HG02763 (cell line): ENCODE results near the gene AGR3.
"Not testable (repeated sequence)": the region's sequence is repeated elsewhere in the genome, so short reads cannot be mapped to it uniquely, and the experiment has no call there.

Experiments
- ATAC-seq: cut with Tn5 transposase; IDR thresholded peaks from one replicate; pipeline ENCODE4 v1.9.1; 2021; ENCODE audit warnings: mild to moderate bottlenecking, moderate library complexity; ENCODE audit not compliant: unreplicated experiment

The AGR3 gene

DNA sequence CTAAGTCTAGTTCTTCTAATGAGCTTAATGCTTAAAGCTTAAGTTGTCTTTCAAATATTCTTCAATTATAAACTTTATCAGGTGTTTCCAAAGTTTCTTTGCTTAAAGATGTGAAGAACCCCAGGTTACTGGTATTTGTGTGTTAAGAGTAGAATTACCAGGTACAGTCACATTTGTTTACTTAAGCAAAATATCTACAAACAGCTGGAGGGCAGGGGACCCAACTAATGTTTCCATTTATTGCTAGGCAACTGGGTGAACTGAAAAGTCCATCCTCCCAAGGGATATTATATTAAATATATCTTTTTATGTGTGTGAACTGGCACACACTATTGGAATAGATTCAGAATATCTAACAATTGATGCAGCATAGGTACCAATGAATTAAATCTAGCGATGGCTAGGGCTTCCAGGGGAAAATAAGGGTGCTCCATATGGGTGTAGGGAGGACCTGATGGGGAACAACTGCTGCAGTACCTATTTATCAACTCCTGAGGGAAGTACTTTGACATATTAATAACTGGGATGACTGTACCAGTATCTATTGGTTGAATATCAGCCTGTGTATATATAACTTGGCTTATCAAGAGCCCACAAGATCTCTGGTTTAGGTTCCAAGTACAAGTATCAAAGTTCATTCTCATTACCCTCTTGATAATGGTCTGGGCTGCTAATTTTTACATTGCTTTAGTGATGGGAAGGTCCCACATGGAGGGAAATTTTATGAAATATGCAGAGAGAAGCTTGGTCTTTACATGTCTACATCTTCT lies 10.3 kb upstream of the AGR3 start:
- ATAC-seq: no peak

- ATAC-seq: peak; percentile 48
These were observed 9.6 kb upstream of the AGR3 start for GRCh38 chr7:16891338-16891737.

GRCh38 chr7:16889851-16890415 lies 8.2 kb upstream of the AGR3 start:
- ATAC-seq: no peak

GRCh38 chr7:16889305-16889704 lies 7.5 kb upstream of the AGR3 start:
- no peak for ATAC-seq

GRCh38 chr7:16883918-16884317 lies 2.1 kb upstream of the AGR3 start:
- ATAC-seq: no peak

DNA sequence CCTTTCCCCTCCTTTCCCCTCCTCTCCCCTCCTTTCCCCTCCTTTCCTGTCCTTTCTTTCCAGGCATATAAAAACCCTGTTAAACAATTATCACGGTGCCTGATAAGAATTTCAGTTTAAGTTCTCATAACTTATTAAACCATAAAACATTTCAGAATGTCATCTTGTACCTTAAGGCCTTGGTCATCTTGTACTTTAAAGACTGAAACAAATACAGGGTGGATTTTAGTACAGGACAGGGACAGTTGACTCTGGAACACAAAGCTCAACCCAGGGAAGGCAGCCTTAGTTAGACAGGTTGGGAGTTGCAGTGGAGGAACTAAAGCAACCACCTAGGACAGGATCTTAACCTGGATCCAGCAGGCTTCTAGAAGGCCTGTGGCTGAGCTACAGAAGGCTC lies 1.2 kb downstream of the AGR3 start:
- ATAC-seq: no peak

DNA sequence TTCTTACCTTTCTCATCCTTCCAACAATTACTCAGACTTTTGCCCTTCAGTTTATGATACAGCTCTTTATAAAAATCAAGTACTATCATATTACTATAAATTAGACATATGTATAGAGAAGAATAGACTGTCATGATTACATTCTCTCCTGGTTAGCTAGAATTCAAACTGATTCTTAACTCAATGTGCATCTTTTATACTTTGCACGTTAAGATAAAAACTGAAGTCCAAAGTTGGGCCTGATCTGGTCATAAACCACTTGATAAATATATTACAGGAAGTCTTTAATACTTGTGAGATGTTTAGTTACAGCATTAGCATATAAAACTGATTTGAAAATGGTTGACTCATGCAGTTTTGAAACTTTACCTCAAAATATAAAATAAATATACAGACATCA lies 2.6 kb downstream of the AGR3 start:
- no peak for ATAC-seq

- no peak for ATAC-seq
These were observed 5.9 kb downstream of the AGR3 start for GRCh38 chr7:16875861-16876260.

DNA sequence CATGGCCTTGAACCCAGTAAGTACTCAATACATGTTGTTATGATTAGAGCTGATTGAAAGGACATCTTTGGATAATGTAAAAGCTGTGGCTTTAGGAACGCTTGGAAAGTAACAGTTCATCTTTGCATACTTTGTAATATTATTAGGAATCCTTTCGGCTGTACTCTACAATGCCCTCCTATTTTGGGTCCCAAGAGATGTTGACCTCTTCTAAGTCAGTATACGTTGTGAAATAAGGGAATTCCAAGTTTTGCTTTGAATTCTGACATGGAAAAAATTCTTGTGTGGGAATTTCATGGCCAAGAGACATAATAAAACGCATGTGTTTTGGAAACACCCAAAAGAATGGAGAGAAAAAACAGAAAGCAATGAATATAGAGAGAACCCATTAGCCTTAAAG lies 7.7 kb downstream of the AGR3 start:
- no peak for ATAC-seq

DNA sequence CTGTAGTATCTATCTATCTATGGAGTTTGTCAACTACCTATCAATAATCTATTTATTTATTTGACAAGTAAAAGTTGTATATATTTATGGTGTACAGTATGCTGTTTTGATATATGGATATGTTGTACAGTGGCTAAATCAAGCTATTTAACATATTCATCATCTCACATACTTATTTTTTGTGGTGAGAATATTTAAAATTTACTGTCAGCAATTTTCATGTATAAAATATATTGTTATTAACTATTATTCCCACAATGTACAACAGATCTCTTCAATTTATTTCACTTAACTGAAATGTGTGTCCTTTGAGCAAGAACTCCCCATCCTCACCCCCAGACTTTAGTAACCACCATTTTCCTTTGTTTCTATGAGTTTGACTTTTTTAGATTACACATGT lies 14.5 kb downstream of the AGR3 start:
- no peak for ATAC-seq

DNA sequence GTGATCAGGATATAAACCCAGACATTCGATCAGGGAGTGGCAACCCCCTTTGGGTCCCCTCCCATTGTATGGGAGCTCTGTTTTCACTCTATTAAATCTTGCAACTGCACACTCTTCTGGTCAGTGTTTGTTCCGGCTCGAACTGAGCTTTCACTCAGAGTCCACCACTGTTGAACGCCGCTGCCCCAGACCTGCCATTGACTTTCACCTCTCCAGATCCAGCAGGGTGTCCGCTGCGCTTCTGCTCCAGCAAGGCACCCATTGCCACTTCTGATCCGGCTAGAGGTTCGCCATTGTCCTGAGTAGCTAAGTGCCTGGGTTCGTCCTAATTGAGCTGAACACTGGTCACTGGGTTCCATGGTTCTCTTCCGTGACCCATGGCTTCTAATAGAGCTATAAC lies 28.6 kb downstream of the AGR3 start:
- not testable (repeated sequence) for ATAC-seq

DNA sequence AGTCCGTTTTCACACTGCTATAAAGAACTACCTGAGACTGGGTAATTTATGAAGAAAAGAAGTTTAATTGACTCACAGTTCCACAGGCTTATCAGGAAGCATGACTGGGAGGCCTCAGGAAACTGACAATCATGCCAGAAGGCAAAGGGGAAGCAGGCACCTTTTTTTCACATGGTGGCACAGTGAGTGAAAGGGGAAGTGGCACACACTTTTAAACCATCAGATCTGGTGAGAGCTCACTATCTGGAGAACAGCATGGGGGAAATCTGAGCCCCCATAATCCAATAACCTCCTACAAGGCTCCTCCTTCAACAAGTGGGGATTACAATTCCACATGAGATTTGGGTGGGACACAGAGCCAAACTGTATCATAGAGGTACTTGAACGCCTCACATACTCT lies 30.0 kb downstream of the AGR3 start:
- no peak for ATAC-seq

GRCh38 chr7:16850614-16851466 lies 30.9 kb downstream of the AGR3 start:
- ATAC-seq: no peak

GRCh38 chr7:16849296-16850148 lies 32.3 kb downstream of the AGR3 start:
- ATAC-seq: no peak

- no peak for ATAC-seq
These were observed 34.4 kb downstream of the AGR3 start for GRCh38 chr7:16847381-16847860.

DNA sequence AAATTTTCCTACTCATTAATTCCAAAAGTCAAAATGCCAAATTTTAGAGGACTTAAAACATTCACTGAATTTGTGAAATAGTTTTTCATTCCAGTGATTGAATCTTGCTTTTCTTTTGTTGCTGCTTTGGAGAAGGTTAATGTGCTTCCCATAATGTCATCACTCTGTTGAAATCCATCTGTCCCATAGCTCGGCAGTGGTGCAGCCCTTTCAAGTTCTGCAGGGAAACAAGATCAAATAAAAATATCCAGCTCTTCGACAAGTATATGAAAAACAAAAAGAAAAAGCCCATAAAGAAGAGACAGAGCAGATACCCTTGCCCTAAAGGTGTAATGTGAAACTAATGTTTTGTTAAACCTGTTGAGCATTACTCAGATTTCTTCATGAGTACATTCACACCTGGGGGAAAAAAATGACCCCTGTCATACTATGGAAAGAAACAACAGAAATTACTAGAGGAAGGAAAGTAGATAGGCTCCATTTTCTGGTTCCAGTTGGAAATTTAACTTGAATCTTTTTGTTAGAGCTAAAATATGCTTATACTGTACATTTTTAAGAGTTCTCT lies 35.1 kb downstream of the AGR3 start:
- ATAC-seq: no peak

- ATAC-seq: no peak
These were observed 36.0 kb downstream of the AGR3 start for GRCh38 chr7:16845746-16846145.

GRCh38 chr7:16841681-16842080 lies 40.1 kb downstream of the AGR3 start:
- no peak for ATAC-seq

- no peak for ATAC-seq
These were observed 41.7 kb downstream of the AGR3 start for GRCh38 chr7:16840094-16840493.

DNA sequence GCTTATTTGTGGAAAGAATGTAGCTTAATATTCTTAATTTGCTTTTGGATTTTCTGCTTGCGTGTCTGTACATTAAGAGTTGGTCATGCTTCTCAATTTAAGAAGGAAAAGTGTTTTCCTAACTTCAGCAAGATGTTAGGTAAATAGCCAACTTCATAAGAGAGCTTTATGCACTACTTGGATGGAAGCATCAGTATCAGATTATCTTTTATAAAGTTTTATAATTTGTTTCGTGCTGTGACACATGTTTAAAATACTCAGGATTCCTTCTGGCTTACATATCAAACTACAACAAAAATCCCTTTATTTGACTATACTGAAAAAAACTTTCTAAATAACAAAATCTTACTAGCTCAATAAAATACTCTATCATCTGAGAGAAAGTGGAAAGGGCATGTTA lies 42.1 kb downstream of the AGR3 start:
- ATAC-seq: no peak

- ATAC-seq: no peak
These were observed 42.9 kb downstream of the AGR3 start for GRCh38 chr7:16838891-16839290.
